PC-3 (cell line): Measurements from ENCODE around the gene PAM16. TPM values are rescaled to one million over a fixed set of nuclear protein-coding genes. Genes with fewer than 3 reads are reported as not detected.

Experiments
- ATAC-seq: fragments of 200-7000 bp; cut with Tn5 transposase; 2 replicates; pipeline ENCODE4 v1.9.1; 2020; ENCODE audit warnings: mild to moderate bottlenecking, moderate library complexity
- BruUV-seq: library from RNA; stranded (reverse); fragments of 400-500 nt; replicated peaks from 2 replicates; lab custom pipeline; 2021; lab: Mats Ljungman, UMichigan
- CTCF ChIA-PET: fragments of 300-600 bp; sonication (Branson Sonifier 250); formaldehyde crosslinking; loops from one replicate; lab custom pipeline; 2022; ENCODE audit warnings: antibody characterized with exemption; lab: Charles Lee
- POLR2A ChIA-PET: fragments of 300-600 bp; sonication (Branson Sonifier 250); formaldehyde crosslinking; loops from one replicate; lab custom pipeline; 2022; ENCODE audit warnings: antibody characterized with exemption; ENCODE audit not compliant: unreplicated experiment; lab: Charles Lee
- DNase-seq: peaks from one replicate; pipeline ENCODE4 v3.0.0-alpha.2; 2015
- H2AFZ ChIP-seq: fragments of 300-600 bp; sonication (generic); 2 replicates; pipeline ENCODE4 v1.6.0; 2016; ENCODE audit warnings: antibody characterized with exemption, low read length
- H3F3A ChIP-seq: fragments of 300-600 bp; sonication (generic); one replicate; pipeline ENCODE4 v1.6.0; 2017; ENCODE audit warnings: antibody characterized with exemption, low read length, control low read depth, mild to moderate bottlenecking; ENCODE audit not compliant: unreplicated experiment
- H3K27ac ChIP-seq: fragments of 300-600 bp; sonication (generic); 2 replicates; pipeline ENCODE4 v1.5.1; 2016; ENCODE audit warnings: mild to moderate bottlenecking, low read length
- H3K27me3 ChIP-seq: fragments of 300-600 bp; sonication (generic); 2 replicates; pipeline ENCODE4 v1.6.1; 2016; ENCODE audit warnings: low read length, mixed read lengths
- H3K36me3 ChIP-seq: fragments of 300-600 bp; sonication (generic); 2 replicates; pipeline ENCODE4 v1.6.1; 2016; ENCODE audit warnings: low read depth, mixed run types, low read length, mixed read lengths
- H3K4me1 ChIP-seq: fragments of 300-600 bp; sonication (generic); 2 replicates; pipeline ENCODE4 v1.5.1; 2016; ENCODE audit warnings: low read length; ENCODE audit not compliant: insufficient read depth
- H3K4me2 ChIP-seq: fragments of 300-600 bp; sonication (generic); 2 replicates; pipeline ENCODE4 v1.6.0; 2016; ENCODE audit warnings: low read length
- H3K4me3 ChIP-seq: fragments of 300-600 bp; sonication (generic); 2 replicates; pipeline ENCODE4 v1.5.1; 2016; ENCODE audit warnings: mild to moderate bottlenecking, low read length, mixed read lengths
- H3K79me2 ChIP-seq: fragments of 300-600 bp; sonication (generic); 2 replicates; pipeline ENCODE4 v1.6.1; 2017; ENCODE audit warnings: low read length, mixed read lengths
- H3K9ac ChIP-seq: fragments of 300-600 bp; sonication (generic); 2 replicates; pipeline ENCODE4 v1.6.0; 2016; ENCODE audit warnings: mild to moderate bottlenecking, low read length
- H3K9me2 ChIP-seq: fragments of 300-600 bp; sonication (generic); replicated peaks from 2 replicates; pipeline ENCODE4 v1.6.1; 2016; ENCODE audit warnings: mixed run types, low read length, mixed read lengths
- H3K9me3 ChIP-seq: fragments of 300-600 bp; sonication (generic); 2 replicates; pipeline ENCODE4 v1.6.1; 2016; ENCODE audit warnings: low read length, mixed read lengths
- H4K20me1 ChIP-seq: fragments of 300-600 bp; sonication (generic); 2 replicates; pipeline ENCODE4 v1.6.1; 2016; ENCODE audit warnings: low read length, mixed read lengths
- CTCF ChIP-seq: fragments of 300-600 bp; sonication (generic); conservative IDR thresholded peaks from 2 replicates; pipeline ENCODE4 v1.5.1; 2017; ENCODE audit warnings: antibody characterized with exemption, low read depth, mild to moderate bottlenecking, low read length
- EZH2 ChIP-seq: fragments of 300-600 bp; sonication (generic); IDR thresholded peaks from one replicate; pipeline ENCODE4 v1.6.1; 2017; ENCODE audit warnings: antibody characterized with exemption, mild to moderate bottlenecking, low read length; ENCODE audit not compliant: unreplicated experiment
- EZH2phosphoT487 ChIP-seq: fragments of 300-600 bp; sonication (generic); IDR thresholded peaks from 2 replicates; pipeline ENCODE4 v1.6.1; 2018; ENCODE audit warnings: mild to moderate bottlenecking, antibody characterized with exemption, low read length, borderline replicate concordance
- intact Hi-C: fragments of 100-400 bp; cut with micrococcal nuclease; formaldehyde crosslinking; loops from 2 replicates; pipeline ENCODE4 v1.9.0; 2023
- total RNA-seq: library from RNA; depleted of rRNA; stranded (reverse); fragments of >200 nt; gene quantifications from 2 replicates; pipeline ENCODE4 v1.2.3, GENCODE V29; 2014

PAM16 gene
- total RNA-seq, 1 experiment from 2014 or later, result 95.5 TPM

GRCh38 chr16:4380119-4381063, 29.3 kb upstream of the PAM16 start:
- H3K9me2 ChIP-seq, result no peaks in the 10 kb centered on the region
- no peak overlapping the region for H2AFZ ChIP-seq
- ChIA-PET POLR2A (no interaction called here), CTCF (no interaction called here)
- no peak overlapping the region for H3K4me2 ChIP-seq
- no peak overlapping the region for H3K9ac ChIP-seq
- DNase-seq (no peak), ATAC-seq (no peak)
- no peaks in the 10 kb centered on the region for H3K36me3 ChIP-seq
- no peaks in the 10 kb centered on the region for H3K27me3 ChIP-seq
- peaks cover 5% of the 10 kb centered on the region; the same call in 1 of the 2 replicates for H3K79me2 ChIP-seq
- H3K9me3 ChIP-seq, result no peaks in the 10 kb centered on the region
- peaks cover 16% of the 10 kb centered on the region for H3K4me1 ChIP-seq
- no TSS peak for BruUV-seq
- no peaks in the 10 kb centered on the region; the same call in 1 of the 2 replicates for H4K20me1 ChIP-seq
- intact Hi-C loops, result no loop called here
- H3F3A ChIP-seq, result no peaks in the 10 kb centered on the region
- H3K27ac ChIP-seq, result no peak overlapping the region
- H3K4me3 ChIP-seq, result no peak overlapping the region
- no peak for TF ChIP-seq EZH2
- no peak for TF ChIP-seq CTCF
- TF ChIP-seq EZH2phosphoT487, result no peak

- H3K9ac ChIP-seq, result no peak overlapping the region
- TF ChIP-seq CTCF (no peak), EZH2 (no peak), EZH2phosphoT487 (no peak)
- no peak overlapping the region for H3K27ac ChIP-seq
- ATAC-seq, result no peak
- H3K4me1 ChIP-seq, result peaks cover 28% of the 10 kb centered on the region
- H3K4me3 ChIP-seq, result no peak overlapping the region
- ChIA-PET POLR2A (no interaction called here), CTCF (no interaction called here)
- H3K9me3 ChIP-seq, result no peaks in the 10 kb centered on the region
- intact Hi-C loops, result no loop called here
- no peaks in the 10 kb centered on the region for H3K36me3 ChIP-seq
- peaks cover 4% of the 10 kb centered on the region; the same call in 1 of the 2 replicates for H4K20me1 ChIP-seq
- peaks cover 10% of the 10 kb centered on the region for H3K79me2 ChIP-seq
- DNase-seq, result no peak
- H3K9me2 ChIP-seq, result no peaks in the 10 kb centered on the region
- no peaks in the 10 kb centered on the region for H3F3A ChIP-seq
- no peak overlapping the region for H3K4me2 ChIP-seq
- no peak overlapping the region for H2AFZ ChIP-seq
- no TSS peak for BruUV-seq
- no peaks in the 10 kb centered on the region for H3K27me3 ChIP-seq
These were observed 28.0 kb upstream of the PAM16 start for GRCh38 chr16:4378999-4379690.
